H1 (cell line): ENCODE results near the gene IMPDH1. TPM values are rescaled to one million over a fixed set of nuclear protein-coding genes. Genes with fewer than 3 reads are reported as not detected.
A peak's percentile ranks its signal among the peaks of the same experiment; 100 is the strongest.

Source experiments
- CTCF ChIA-PET: fragments of 300-600 bp; sonication (Branson Sonifier 250); formaldehyde crosslinking; loops from one replicate; lab custom pipeline; 2021; ENCODE audit not compliant: partially characterized antibody; lab: Charles Lee
- POLR2A ChIA-PET: fragments of 300-600 bp; sonication (Branson Sonifier 250); formaldehyde crosslinking; loops from one replicate; lab custom pipeline; 2021; ENCODE audit warnings: inconsistent platforms; ENCODE audit not compliant: partially characterized antibody; lab: Charles Lee
- DNase-seq, 2 experiments: peaks; one replicate each; pipeline versions ENCODE4 v3.0.0 to v3.0.0-alpha.2; 2010 to 2022; ENCODE audit warnings: low spot score in 2 of 2, low read depth in 1 of 2, mixed read lengths in 1 of 2
- FAIRE-seq: peaks from 2 replicates; lab custom pipeline; 2011; peaks lifted over from hg19 to GRCh38; lab: Jason Lieb, UNC
- H2AFZ ChIP-seq: 2 replicates; pipeline ENCODE4 v1.8.1; 2012; ENCODE audit warnings: low read length, inconsistent platforms
- H2AK5ac ChIP-seq: 2 replicates; pipeline ENCODE4 v1.6.1; 2013; ENCODE audit warnings: low read depth, low read length
- H2BK120ac ChIP-seq: replicated peaks from 2 replicates; pipeline ENCODE3; 2013; ENCODE audit warnings: low read depth, low read length, inconsistent platforms
- H2BK12ac ChIP-seq: 2 replicates; pipeline ENCODE4 v1.6.1; 2013; ENCODE audit warnings: low read depth, low read length
- H2BK15ac ChIP-seq: 2 replicates; pipeline ENCODE4 v1.6.1; 2013; ENCODE audit warnings: low read length
- H2BK20ac ChIP-seq: 2 replicates; pipeline ENCODE4 v1.6.1; 2013; ENCODE audit warnings: low read length
- H2BK5ac ChIP-seq: 2 replicates; pipeline ENCODE4 v1.6.1; 2013; ENCODE audit warnings: low read depth, low read length
- H3K14ac ChIP-seq: 2 replicates; pipeline ENCODE4 v1.6.1; 2013; ENCODE audit warnings: inconsistent platforms; ENCODE audit not compliant: insufficient read length
- H3K18ac ChIP-seq: 2 replicates; pipeline ENCODE4 v1.6.1; 2013; ENCODE audit warnings: low read length; ENCODE audit errors: extremely low read depth
- H3K23ac ChIP-seq: 2 replicates; pipeline ENCODE4 v1.6.1; 2013; ENCODE audit warnings: inconsistent platforms; ENCODE audit not compliant: insufficient read length
- H3K23me2 ChIP-seq: 2 replicates; pipeline ENCODE4 v1.6.1; 2013; ENCODE audit warnings: low read depth, low read length
- H3K27ac ChIP-seq: 2 replicates; pipeline ENCODE4 v1.6.1; 2011; ENCODE audit warnings: low read depth, low read length, inconsistent platforms
- H3K27me3 ChIP-seq, 4 experiments: replicated peaks in 1 of 4; 1 replicate in 1 of 4; 2 replicates in 3 of 4; pipeline versions ENCODE4 v1.6.1 to v1.8.1; 2011 to 2013; ENCODE audit warnings: low read length in 3 of 4, mild to moderate bottlenecking in 3 of 4, inconsistent platforms in 2 of 4, mixed read lengths in 2 of 4, moderate library complexity in 1 of 4; ENCODE audit not compliant: control insufficient read depth in 3 of 4, insufficient read depth in 3 of 4; ENCODE audit errors: extremely low read depth in 1 of 4
- H3K36me3 ChIP-seq, 4 experiments: 2 replicates each; pipeline versions ENCODE4 v1.6.1 to v1.8.1; 2011 to 2013; ENCODE audit warnings: mild to moderate bottlenecking in 4 of 4, low read length in 3 of 4, moderate library complexity in 2 of 4, control low read depth in 1 of 4, inconsistent platforms in 1 of 4; ENCODE audit not compliant: insufficient read depth in 4 of 4, control insufficient read depth in 2 of 4
- H3K4ac ChIP-seq: replicated peaks from 2 replicates; pipeline ENCODE3; 2013; ENCODE audit warnings: low read length, low read depth, mixed read lengths, inconsistent platforms; ENCODE audit not compliant: insufficient read length
- H3K4me1 ChIP-seq, 4 experiments: replicated peaks in 1 of 4; 1 replicate in 1 of 4; 2 replicates in 3 of 4; pipeline versions ENCODE4 v1.6.1 to v1.8.1; 2011 to 2013; ENCODE audit warnings: low read length in 3 of 4, inconsistent platforms in 2 of 4, mixed read lengths in 1 of 4; ENCODE audit not compliant: insufficient read depth in 4 of 4, control insufficient read depth in 3 of 4
- H3K4me2 ChIP-seq, 2 experiments: 2 replicates each; pipeline versions ENCODE4 v1.6.1 to v1.8.1; 2011 to 2013; ENCODE audit warnings: low read depth in 2 of 2, low read length in 2 of 2, control low read depth in 1 of 2, inconsistent platforms in 1 of 2, mild to moderate bottlenecking in 1 of 2; ENCODE audit not compliant: insufficient read depth in 1 of 2
- H3K4me3 ChIP-seq, 4 experiments: fragments of 200-600, 300-600 bp in 1 of 4; sonication (generic), shearing (Covaris generic), sonication (Bioruptor Twin) in 1 of 4; 2 replicates each; pipeline versions ENCODE4 v1.5.1 to v1.8.1; 2011 to 2016; ENCODE audit warnings: low read length in 4 of 4, low read depth in 3 of 4, control low read depth in 2 of 4, inconsistent platforms in 2 of 4, mild to moderate bottlenecking in 2 of 4, mixed read lengths in 1 of 4, moderate library complexity in 1 of 4; ENCODE audit not compliant: insufficient read depth in 2 of 4; ENCODE audit errors: extremely low read depth in 1 of 4
- H3K56ac ChIP-seq: replicated peaks from 2 replicates; pipeline ENCODE3; 2013; ENCODE audit warnings: low read depth, mild to moderate bottlenecking, mixed read lengths, low read length, inconsistent platforms; ENCODE audit not compliant: insufficient read length
- H3K79me1 ChIP-seq: 2 replicates; pipeline ENCODE4 v1.6.1; 2013; ENCODE audit warnings: low read depth, low read length, control low read depth
- H3K79me2 ChIP-seq, 2 experiments: 2 replicates each; pipeline versions ENCODE4 v1.6.1 to v1.8.1; 2012 to 2013; ENCODE audit warnings: low read length in 2 of 2, mild to moderate bottlenecking in 2 of 2, inconsistent platforms in 1 of 2; ENCODE audit not compliant: insufficient read depth in 2 of 2, control insufficient read depth in 1 of 2
- H3K9ac ChIP-seq, 4 experiments: replicated peaks in 1 of 4; 1 replicate in 1 of 4; 2 replicates in 3 of 4; pipeline versions ENCODE4 v1.6.1 to v1.8.1; 2011 to 2013; ENCODE audit warnings: low read depth in 3 of 4, low read length in 3 of 4, control low read depth in 2 of 4, mild to moderate bottlenecking in 2 of 4, moderate library complexity in 2 of 4, inconsistent platforms in 1 of 4; ENCODE audit errors: extremely low read depth in 1 of 4
- H3K9me3 ChIP-seq, 2 experiments: 2 replicates each; pipeline versions ENCODE4 v1.6.1 to v1.8.1; 2012 to 2013; ENCODE audit warnings: mild to moderate bottlenecking in 2 of 2, moderate library complexity in 2 of 2, control low read depth in 1 of 2, inconsistent platforms in 1 of 2, low read depth in 1 of 2, low read length in 1 of 2, mixed read lengths in 1 of 2; ENCODE audit not compliant: insufficient read depth in 2 of 2
- H4K20me1 ChIP-seq, 2 experiments: replicated peaks in 1 of 2; 2 replicates each; pipeline versions ENCODE3 to v1.8.1; 2011 to 2013; ENCODE audit warnings: inconsistent platforms in 2 of 2, low read length in 2 of 2, mild to moderate bottlenecking in 1 of 2; ENCODE audit not compliant: insufficient read depth in 2 of 2, control insufficient read depth in 1 of 2
- H4K5ac ChIP-seq: 2 replicates; pipeline ENCODE4 v1.6.1; 2013; ENCODE audit warnings: low read length, low read depth, mixed read lengths, inconsistent platforms; ENCODE audit not compliant: insufficient read length
- H4K8ac ChIP-seq: 2 replicates; pipeline ENCODE4 v1.8.0; 2013; ENCODE audit warnings: mild to moderate bottlenecking, moderate library complexity, low read length, inconsistent platforms; ENCODE audit not compliant: insufficient read depth; ENCODE audit errors: extremely low read depth
- H4K91ac ChIP-seq: replicated peaks from 2 replicates; pipeline ENCODE3; 2013; ENCODE audit warnings: low read length, mixed read lengths, inconsistent platforms; ENCODE audit not compliant: insufficient read length
- CHD1 ChIP-seq: IDR thresholded peaks from 2 replicates; pipeline ENCODE4 v1.6.1; 2012; ENCODE audit warnings: low read depth, low read length, improper control_type of control experiment
- GABPA ChIP-seq: IDR thresholded peaks from 2 replicates; pipeline ENCODE4 v1.6.1; 2011; ENCODE audit warnings: mild to moderate bottlenecking, low read length, moderate library complexity, borderline replicate concordance; ENCODE audit not compliant: insufficient read depth
- HDAC2 ChIP-seq, 2 experiments: fragments of 300-600 bp in 1 of 2; sonication (generic) in 1 of 2; IDR thresholded peaks; 2 replicates each; pipeline ENCODE4 v1.6.1; 2011 to 2012; ENCODE audit warnings: low read depth in 2 of 2, low read length in 2 of 2, mild to moderate bottlenecking in 2 of 2, moderate library complexity in 2 of 2, borderline replicate concordance in 1 of 2, inconsistent platforms in 1 of 2
- HDAC6 ChIP-seq: IDR thresholded peaks from one replicate; pipeline ENCODE4 v1.7.1; 2012; ENCODE audit warnings: low read depth, mild to moderate bottlenecking, inconsistent platforms, low read length, moderate library complexity
- JUN ChIP-seq: IDR thresholded peaks from 2 replicates; pipeline ENCODE4 v1.6.1; 2011; ENCODE audit warnings: low read depth, mild to moderate bottlenecking, improper control_type of control experiment, low read length
- KDM4A ChIP-seq: IDR thresholded peaks from one replicate; pipeline ENCODE4 v1.7.1; 2012; ENCODE audit warnings: low read depth, mild to moderate bottlenecking, moderate library complexity, low read length, inconsistent platforms; ENCODE audit not compliant: severe bottlenecking
- KDM5A ChIP-seq: fragments of 200-600 bp; IDR thresholded peaks from 2 replicates; pipeline ENCODE4 v1.7.1; 2012; ENCODE audit warnings: mild to moderate bottlenecking, low read length, inconsistent platforms, mixed read lengths
- RAD21 ChIP-seq, 2 experiments: IDR thresholded peaks in 1 of 2; conservative IDR thresholded peaks in 1 of 2; 2 replicates each; pipeline ENCODE4 v1.6.1; 2011; ENCODE audit warnings: low read depth in 2 of 2, low read length in 2 of 2, improper control_type of control experiment in 1 of 2, inconsistent platforms in 1 of 2, mild to moderate bottlenecking in 1 of 2, moderate library complexity in 1 of 2
- SIX5 ChIP-seq: IDR thresholded peaks from 2 replicates; pipeline ENCODE4 v1.6.1; 2011; ENCODE audit warnings: mild to moderate bottlenecking, low read depth, low read length
- SUZ12 ChIP-seq: fragments of 200-600 bp; sonication (generic); IDR thresholded peaks from 2 replicates; pipeline ENCODE4 v1.6.1; 2012; ENCODE audit warnings: mild to moderate bottlenecking, inconsistent platforms, low read length, moderate library complexity, mixed read lengths
- TEAD4 ChIP-seq: IDR thresholded peaks from 2 replicates; pipeline ENCODE4 v1.6.1; 2012; ENCODE audit warnings: low read depth, low read length, inconsistent platforms, mixed read lengths
- WGBS, 2 experiments: shearing (Covaris generic) in 1 of 2; methylation state at CpG; one replicate each; pipeline versions ENCODE4 v1.1.6 to v1.1.7; 2013 to 2015; ENCODE audit warnings: low lambda C conversion rate in 2 of 2, mixed read lengths in 2 of 2, inconsistent platforms in 1 of 2, low coverage in 1 of 2, missing lambda C conversion rate in 1 of 2; ENCODE audit not compliant: insufficient replicate concordance in 2 of 2, insufficient coverage in 1 of 2, insufficient read length in 1 of 2; ENCODE audit errors: extremely low coverage in 1 of 2, missing lambda C conversion rate in 1 of 2; 5-methylcytosine and 5-hydroxymethylcytosine counted together
- polyA plus RNA-seq, 7 experiments: library from polyadenylated mRNA; depleted of rRNA in 3 of 7; stranded (reverse) in 5 of 7; unstranded in 2 of 7; fragments of >200 nt in 5 of 7; fragments of 200-250 nt in 2 of 7; gene quantifications; 1 replicate in 5 of 7; 2 replicates in 1 of 7; 4 replicates in 1 of 7; pipeline versions ENCODE4 v1.2.1 to v1.2.3, GENCODE V29; 2011 to 2013; ENCODE audit warnings: missing spikeins in 2 of 7, mixed read lengths in 2 of 7
- total RNA-seq: library from RNA; stranded (reverse); fragmentation: NEBNext Ultra II Directional; extraction: Animal tissue kit (Norgen Biotek cat#: 25700); gene quantifications from 2 replicates; pipeline ENCODE4 v1.2.1, GENCODE V29; 2021
- TF ChIP-seq, protein P1 (sequence below): IDR thresholded peaks from 2 replicates; pipeline ENCODE4 v1.6.1; 2012; ENCODE audit warnings: inconsistent platforms

IMPDH1 gene
- total and polyA plus RNA-seq, 2 of the 8 experiments (the other 6 are each of a cell fraction or from before 2014, with no cell fraction given) = 45.8 TPM

DNA sequence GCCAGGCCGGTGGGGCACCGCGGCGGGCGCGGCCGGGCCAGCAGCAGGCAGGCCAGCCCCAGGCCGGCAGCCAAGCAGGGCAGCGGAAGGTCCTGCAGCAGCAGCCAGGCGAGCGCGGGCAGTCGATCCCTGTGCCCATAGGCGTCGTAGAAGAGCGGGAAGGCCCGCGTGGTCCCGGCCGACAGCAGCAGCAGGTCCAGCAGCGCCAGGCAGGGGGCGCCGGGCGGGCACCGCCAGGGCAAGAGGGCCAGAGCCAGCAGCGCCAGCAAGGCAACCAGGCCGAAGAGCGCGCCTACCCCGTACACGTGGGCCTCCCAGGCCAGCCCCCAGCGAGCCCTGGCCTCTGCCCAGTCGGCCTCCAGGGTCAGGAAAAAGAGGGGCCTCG lies 57.6 kb downstream of the IMPDH1 start:
- no peaks in the 10 kb centered on the region for H3K79me2 ChIP-seq
- 11% methylated on average over 25 of the region's 34 CpGs; no CpG with 5 or more reads in 1 of the 2 experiments for WGBS, 2 experiments
- peak; percentile 56 to 90 for DNase-seq
- ChIA-PET CTCF (interaction anchor here (1.8 to 13.6 kb wide), 4 partner anchors 21 to 46 kb away, joined by 4 to 345 read pairs (median 140); no protein-coding TSS in a partner anchor), POLR2A (interaction anchor here (0.6 to 1.5 kb wide), 3 partner anchors 8 to 32 kb away, joined by 3 to 10 read pairs (median 4); no protein-coding TSS in a partner anchor)
- FAIRE-seq = no peak
- no peak overlapping the region for H3K23ac ChIP-seq
- H3K14ac ChIP-seq = no peak overlapping the region
- H3K36me3 ChIP-seq = peaks cover 0 to 6% (median 0%) of the 10 kb centered on the region in 4 experiments; a peak in 1 of 8 replicates
- no peak overlapping the region for H3K9ac ChIP-seq
- no peak overlapping the region for H3K4ac ChIP-seq
- no peak overlapping the region for H2BK12ac ChIP-seq
- H2AFZ ChIP-seq = 0 out of 2 replicates have a peak overlapping the region, but pooled peaks have one; percentile 52
- H3K23me2 ChIP-seq = peaks cover 3% of the 10 kb centered on the region; the same call in 1 of the 2 replicates
- H3K56ac ChIP-seq = no peak overlapping the region
- no peak overlapping the region for H4K91ac ChIP-seq
- 0 out of 8 replicates have a peak overlapping the region, but pooled peaks of 1 of the 4 experiments have one; percentile 18 for H3K4me3 ChIP-seq
- H2BK120ac ChIP-seq = no peak overlapping the region
- H3K4me2 ChIP-seq = peak overlapping the region; percentile 60 to 69; a peak in 3 of 4 replicates
- H2BK15ac ChIP-seq = no peak overlapping the region
- peak overlapping the region; percentile 36; the same call in 1 of the 2 replicates for H4K8ac ChIP-seq
- no peak overlapping the region for H2BK5ac ChIP-seq
- no peak overlapping the region for H4K5ac ChIP-seq
- H3K18ac ChIP-seq = peak overlapping the region; percentile 71
- H2AK5ac ChIP-seq = no peak overlapping the region
- H3K4me1 ChIP-seq = peaks cover 0 to 7% (median 5%) of the 10 kb centered on the region in 4 experiments; a peak in 6 of 7 replicates
- H3K9me3 ChIP-seq = no peaks in the 10 kb centered on the region; a peak in 1 of 4 replicates
- H4K20me1 ChIP-seq = peaks cover 0 to 1% of the 10 kb centered on the region in 2 experiments
- peaks cover 34 to 71% (median 57%) of the 10 kb centered on the region in 4 experiments for H3K27me3 ChIP-seq
- no peak overlapping the region for H3K27ac ChIP-seq
- H2BK20ac ChIP-seq = no peak overlapping the region
- H3K79me1 ChIP-seq = no peaks in the 10 kb centered on the region
- peak in 1 of 2 experiments; percentile 95; a peak in 1 of 4 replicates for TF ChIP-seq HDAC2 (IDR thresholded peaks at IDR 0.05; ENCODE audit: borderline replicate concordance in 1 of 2, low read depth in 2 of 2, low read length in 2 of 2)
- TF ChIP-seq RAD21 (IDR thresholded peaks at IDR 0.05 in 1 of 2, conservative IDR thresholded peaks at IDR 0.05 in 1 of 2; ENCODE audit: low read depth in 2 of 2, low read length in 2 of 2) = peak; percentile 66 to 78
- no peak for TF ChIP-seq SIX5
- TF ChIP-seq HDAC6 = no peak
- TF ChIP-seq GABPA = peak; percentile 81; the same call in 1 of the 2 replicates
- no peak for TF ChIP-seq KDM5A
- peak; percentile 14 for TF ChIP-seq KDM4A
- TF ChIP-seq JUN = no peak
- 0 out of 2 replicates have a peak, but pooled peaks have one; percentile 11 for TF ChIP-seq TEAD4
- TF ChIP-seq, protein P1, sequence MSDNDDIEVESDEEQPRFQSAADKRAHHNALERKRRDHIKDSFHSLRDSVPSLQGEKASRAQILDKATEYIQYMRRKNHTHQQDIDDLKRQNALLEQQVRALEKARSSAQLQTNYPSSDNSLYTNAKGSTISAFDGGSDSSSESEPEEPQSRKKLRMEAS = peak; percentile 100
- TF ChIP-seq CHD1 = no peak
- no peak for TF ChIP-seq SUZ12
